HG03095 (cell line): ENCODE results near the gene FAM118B.

Source experiments
- ATAC-seq: cut with Tn5 transposase; IDR thresholded peaks from one replicate; pipeline ENCODE4 v1.9.1; 2021; ENCODE audit warnings: moderate library complexity; ENCODE audit not compliant: unreplicated experiment

The FAM118B gene

GRCh38 chr11:126268361-126268707, 56.8 kb downstream of the FAM118B start:
- peak; percentile 1 for ATAC-seq

DNA sequence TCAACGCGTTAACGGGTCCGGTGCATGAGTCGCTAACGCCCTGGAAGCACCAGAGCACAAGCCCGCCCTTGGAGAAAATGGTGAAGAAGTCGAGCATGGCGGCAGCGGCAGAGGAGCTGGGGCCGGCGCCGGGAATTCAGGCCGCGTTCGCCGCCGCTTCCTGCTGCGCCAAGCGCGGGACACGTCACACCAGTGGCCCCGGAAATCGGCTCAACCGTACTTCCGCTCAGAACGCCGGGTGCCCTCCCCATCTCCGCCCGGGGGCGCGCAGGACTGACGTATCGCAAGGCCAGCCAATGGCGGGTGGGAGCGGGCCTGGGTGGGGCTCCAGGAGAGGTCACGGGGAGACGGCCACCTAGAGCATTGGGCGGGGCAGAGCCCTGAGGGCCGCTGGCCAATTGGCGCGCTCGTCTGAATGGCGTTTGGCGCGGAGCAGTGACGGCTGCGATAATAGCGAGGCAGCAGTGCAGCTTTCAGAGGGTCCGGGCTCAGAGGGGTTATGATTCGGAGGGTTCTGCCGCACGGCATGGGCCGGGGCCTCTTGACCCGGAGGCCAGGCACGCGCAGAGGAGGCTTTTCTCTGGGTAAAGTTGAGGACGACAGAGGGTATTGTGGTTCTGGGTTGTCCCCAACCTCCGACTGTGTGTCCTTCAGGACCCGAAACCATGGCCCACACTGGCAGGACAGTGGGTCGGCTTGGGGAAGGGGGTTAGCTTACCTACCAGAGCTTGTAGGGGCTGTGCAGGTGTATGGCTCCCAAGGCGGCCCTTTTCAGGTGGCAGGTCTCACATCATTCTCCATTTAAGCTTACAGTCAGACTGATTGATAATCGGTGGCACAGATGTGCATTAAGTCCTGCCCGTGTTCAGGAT, 57.4 kb downstream of the FAM118B start, which contains the start of the genes FOXRED1 and SRPRA:
FOXRED1 (plus strand) TSS at position 447 of the 872 bp plus-strand sequence; CDS start at position 500, 53 bp downstream.
SRPRA (minus strand) TSS at position 188 of the 872 bp plus-strand sequence; CDS start at position 97, 91 bp downstream.
- ATAC-seq, result peak; percentile 99

DNA sequence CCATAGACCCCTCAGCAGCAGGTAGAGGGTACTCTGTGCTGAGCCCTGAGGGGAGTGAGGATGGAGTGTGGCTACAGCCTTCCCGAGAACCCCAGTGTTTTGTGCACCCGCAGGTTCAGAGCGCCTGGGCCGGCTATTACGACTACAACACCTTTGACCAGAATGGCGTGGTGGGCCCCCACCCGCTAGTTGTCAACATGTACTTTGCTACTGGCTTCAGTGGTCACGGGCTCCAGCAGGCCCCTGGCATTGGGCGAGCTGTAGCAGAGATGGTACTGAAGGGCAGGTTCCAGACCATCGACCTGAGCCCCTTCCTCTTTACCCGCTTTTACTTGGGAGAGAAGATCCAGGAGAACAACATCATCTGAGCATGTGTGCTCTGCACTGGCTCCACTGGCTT, 65.7 kb downstream of the FAM118B start:
- no peak for ATAC-seq

GRCh38 chr11:126277780-126278179, 66.2 kb downstream of the FAM118B start:
- no peak for ATAC-seq

DNA sequence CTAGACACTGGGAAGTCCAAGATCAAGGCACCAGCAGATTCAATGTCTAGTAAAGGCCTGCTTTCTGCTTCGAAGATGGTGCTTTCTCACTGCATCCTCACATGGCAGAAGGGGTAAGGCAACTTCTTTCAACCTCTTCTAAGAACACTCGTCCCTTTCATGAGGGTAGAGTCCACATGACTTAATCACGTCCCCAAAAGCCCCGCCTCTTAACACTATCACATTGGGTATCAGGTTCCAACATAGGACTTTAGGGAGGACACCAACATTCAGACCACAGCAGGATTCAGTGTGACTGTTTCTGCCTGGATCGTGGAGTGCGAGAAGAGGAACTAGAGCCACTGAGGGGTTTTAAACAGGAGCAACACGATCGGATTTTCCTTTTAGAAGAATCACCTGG, 67.6 kb downstream of the FAM118B start:
- no peak for ATAC-seq

GRCh38 chr11:126280595-126280994, 69.0 kb downstream of the FAM118B start:
- no peak for ATAC-seq

- ATAC-seq, result no peak
Measured at GRCh38 chr11:126281245-126281644, 69.7 kb downstream of the FAM118B start.

- ATAC-seq, result no peak
Measured at GRCh38 chr11:126281666-126282175, 70.1 kb downstream of the FAM118B start.

- no peak for ATAC-seq
Measured at GRCh38 chr11:126282361-126282735, 70.8 kb downstream of the FAM118B start.

GRCh38 chr11:126282736-126283591, 71.4 kb downstream of the FAM118B start, which contains the start of gene TIRAP:
TIRAP (plus strand) TSS chr11:126283093; CDS start chr11:126290895, 7,802 bp downstream.
- peak; percentile 55 for ATAC-seq

DNA sequence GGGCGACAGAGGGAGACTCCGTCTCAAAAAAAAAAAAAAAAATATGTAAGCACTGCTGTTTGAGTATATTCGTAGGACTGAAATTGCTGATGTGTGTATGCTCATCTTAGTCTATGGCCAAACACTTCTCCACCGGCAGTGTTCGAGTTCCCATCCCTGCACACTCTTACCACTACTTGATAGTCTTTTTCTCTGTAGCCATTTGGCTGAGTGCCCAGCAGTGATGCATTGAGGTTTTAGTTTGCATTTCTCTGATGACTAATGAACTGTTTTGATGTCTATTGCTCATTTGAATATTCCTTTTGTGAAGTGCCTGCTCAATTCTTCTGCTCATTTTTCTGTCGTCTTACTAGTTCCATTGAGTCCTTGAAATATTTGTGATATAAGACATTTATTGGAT, 73.2 kb downstream of the FAM118B start:
- ATAC-seq, result peak; percentile 53

DNA sequence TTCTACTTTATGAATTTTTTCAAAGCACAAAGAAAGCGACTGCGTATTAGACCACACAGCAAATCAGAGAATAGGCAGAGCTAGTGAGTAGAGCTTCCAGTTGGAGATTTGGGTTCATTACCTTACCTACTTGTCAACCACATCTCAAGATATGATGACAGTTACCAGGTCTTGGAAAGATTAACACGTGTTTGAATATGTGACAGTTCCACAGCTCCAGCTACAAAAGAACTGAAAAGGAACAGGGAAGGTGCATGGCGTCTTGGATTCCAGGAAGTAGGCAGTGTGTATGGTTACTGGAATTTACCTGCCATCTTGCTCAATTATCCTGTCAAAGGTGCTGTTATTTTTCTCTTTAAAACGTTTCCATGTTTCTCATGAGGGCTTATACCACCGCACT, 76.7 kb downstream of the FAM118B start:
- ATAC-seq, result no peak

DNA sequence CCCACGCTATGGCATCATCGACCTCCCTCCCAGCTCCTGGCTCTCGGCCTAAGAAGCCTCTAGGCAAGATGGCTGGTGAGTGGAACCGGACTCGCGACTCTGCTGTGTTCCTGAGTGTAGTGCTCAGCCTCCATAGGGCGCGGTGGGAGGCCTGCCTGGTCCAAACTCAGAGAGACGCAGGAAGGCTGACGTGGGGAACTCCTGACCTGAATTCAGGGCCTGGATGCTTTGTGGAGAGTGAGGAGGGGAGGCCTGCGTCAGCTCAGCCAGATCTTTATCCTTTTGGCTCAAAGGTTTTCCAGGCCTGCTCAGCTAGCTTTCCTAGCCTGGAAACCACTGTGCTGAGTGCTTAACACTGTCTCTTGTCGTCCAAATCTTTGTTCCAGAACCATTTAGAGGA, 79.3 kb downstream of the FAM118B start:
- ATAC-seq, result no peak

DNA sequence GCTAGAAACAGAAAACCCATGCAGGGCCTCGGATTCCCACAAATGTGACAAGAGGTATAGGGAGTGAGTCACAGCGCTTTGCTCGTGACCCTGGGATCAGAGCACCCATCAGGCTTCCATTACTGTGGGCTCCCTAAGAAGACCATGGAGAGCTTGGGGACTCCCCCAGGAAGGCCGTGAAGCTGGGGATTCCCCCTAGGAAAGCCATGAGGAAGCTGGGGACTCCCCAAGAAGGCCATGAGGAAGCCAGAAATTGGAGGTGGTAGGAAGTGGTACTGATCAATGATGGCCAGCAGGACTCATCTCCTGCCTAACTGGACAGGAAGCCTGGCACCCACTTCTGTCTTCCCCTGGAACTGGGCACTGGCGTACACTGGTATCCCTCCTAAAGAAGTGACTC, 82.1 kb downstream of the FAM118B start:
- ATAC-seq, result no peak

DNA sequence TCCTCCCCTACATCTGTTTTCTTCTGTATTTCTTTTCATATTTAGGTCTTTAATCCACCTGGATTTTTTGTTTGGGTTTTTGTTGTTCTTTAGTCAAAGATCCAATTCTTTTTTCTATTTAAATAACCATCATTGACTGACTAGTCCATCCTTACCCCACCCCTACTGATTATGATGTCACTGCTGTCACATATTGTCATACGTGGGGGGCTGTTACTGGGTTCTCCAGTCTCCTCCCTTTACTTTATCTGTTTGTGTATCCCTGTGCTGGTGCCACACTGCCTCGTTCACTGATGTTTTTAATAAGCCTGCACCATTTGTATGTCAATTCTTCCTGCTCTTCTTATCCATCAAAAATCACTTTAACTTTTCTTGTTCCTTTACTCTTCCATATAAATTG, 85.4 kb downstream of the FAM118B start:
- no peak for ATAC-seq

DNA sequence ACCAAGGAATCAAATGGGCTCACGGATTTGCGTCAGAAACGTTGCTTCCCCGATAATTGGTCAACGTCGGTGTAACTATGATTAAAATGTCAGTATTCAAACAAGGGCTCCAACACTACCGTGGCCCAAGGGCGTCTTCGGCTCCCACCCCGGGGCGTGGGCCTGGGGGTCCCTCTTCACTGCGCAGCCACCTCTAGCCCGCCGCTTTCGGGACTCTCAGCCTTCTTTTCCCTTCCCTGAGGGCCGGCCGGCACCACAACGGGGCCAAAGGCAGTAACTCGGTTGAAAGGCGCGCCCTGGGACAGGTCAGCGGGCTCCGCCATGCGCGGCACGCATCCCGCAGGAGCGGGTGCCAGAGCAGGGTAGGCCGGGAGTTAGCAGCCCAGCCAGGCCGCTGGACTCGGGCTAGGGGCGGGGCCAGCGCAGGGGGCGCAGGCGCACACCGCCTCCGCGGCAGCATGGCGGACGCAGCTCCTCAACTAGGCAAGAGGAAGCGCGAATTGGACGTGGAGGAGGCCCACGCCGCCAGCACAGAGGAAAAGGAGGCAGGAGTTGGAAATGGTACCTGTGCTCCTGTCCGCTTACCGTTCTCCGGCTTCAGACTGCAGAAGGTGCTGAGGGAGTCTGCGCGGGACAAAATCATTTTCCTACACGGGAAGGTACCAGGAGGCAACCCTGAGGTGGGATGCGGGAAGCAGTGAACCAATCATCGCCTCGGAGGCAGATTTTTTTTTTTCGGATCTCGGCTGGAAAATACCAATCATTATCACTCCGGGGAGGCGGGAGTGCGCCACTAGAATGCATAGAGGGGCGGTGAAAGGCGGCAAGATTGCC, 92.3 kb downstream of the FAM118B start, which contains the start of gene DCPS:
DCPS (plus strand) TSS at position 438 of the 834 bp plus-strand sequence; CDS start at position 459, 21 bp downstream.
- ATAC-seq, result peak; percentile 90

DNA sequence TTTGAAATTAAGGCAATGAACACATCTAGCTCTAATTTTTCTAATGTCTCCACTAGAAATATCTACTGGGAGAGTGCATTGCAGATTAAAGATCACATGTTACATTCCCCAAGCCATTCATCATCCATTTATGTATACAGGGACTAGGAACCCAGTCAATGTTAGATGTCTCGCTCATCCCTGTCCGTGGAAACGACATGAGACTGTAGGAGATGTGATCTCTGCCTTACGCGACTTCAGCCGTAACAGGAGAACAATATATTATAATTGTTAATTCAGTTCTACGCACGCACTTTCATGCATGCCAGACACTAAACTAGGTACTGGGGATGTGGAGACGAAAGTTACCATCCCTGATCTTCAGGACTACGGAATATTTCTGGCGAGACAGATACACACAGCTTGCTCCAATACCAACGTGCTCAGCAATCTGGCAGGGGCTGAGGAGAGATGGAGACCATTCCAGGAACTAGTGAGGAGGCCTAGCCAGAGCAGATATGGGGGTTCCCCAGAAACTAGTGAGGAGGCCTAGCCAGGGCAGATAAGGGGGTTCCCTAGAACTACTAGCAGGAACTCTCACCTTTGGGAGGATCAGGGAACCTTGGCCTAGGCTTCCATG, 93.0 kb downstream of the FAM118B start:
- peak; percentile 7 for ATAC-seq

- ATAC-seq, result peak; percentile 46
Measured at GRCh38 chr11:126305699-126306098, 94.1 kb downstream of the FAM118B start.

GRCh38 chr11:126307706-126308105, 96.1 kb downstream of the FAM118B start:
- ATAC-seq, result no peak

- ATAC-seq, result no peak
Measured at GRCh38 chr11:126308271-126308671, 96.7 kb downstream of the FAM118B start.
